ENCODE results near the gene EIF2B4.

DNA sequence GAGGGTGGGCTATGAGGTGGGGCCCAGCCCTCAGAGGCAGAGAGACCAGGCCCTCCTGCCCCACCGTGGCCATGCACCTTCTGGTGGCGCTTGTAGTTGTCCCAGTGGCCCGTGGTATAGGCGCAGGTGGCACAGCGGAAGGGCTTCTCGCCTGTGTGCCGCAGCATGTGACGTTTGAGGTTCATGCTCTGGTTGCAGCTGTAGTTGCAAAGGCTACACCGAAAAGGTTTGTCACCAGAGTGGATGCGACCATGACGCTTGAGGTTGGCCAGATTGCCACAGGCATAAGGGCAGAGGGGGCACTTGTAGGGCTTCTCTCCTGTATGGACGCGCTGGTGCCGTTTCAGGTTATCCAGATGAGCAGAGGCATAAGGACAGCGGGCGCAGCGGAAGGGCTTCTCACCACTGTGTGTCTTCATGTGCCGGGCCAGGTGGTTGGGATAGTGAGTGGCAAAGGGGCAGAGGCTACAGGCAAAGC, 7.5 kb upstream of the EIF2B4 start:
- TF ChIP-seq CTCF (optimal IDR thresholded peaks at IDR 0.05 in 1 of 3, IDR thresholded peaks at IDR 0.05 in 1 of 3, conservative IDR thresholded peaks at IDR 0.05 in 1 of 3; ENCODE audit: extremely low read depth in 1 of 3, insufficient read depth in 2 of 3, low read length in 3 of 3) (no peak), EZH2 (IDR thresholded peaks at IDR 0.05; ENCODE audit: low read length) (no peak)

All from keratinocyte (primary cell).